Inferior parietal cortex (tissue), 1 donor: ENCODE measurements around the gene VIL1.

Source experiments
- DNase-seq: peaks from one replicate; pipeline ENCODE4 v3.0.0-alpha.2; 2016; ENCODE audit errors: extremely low spot score

Gene VIL1

GRCh38 chr2:218406209-218406948 lies 12.5 kb upstream of the VIL1 start:
- DNase-seq: peak; percentile 88

- DNase-seq: peak; percentile 58
Observed at GRCh38 chr2:218406949-218407618, 11.8 kb upstream of the VIL1 start.

GRCh38 chr2:218407717-218408116 lies 11.2 kb upstream of the VIL1 start:
- no peak for DNase-seq

- no peak for DNase-seq
Observed at GRCh38 chr2:218418321-218418716, 604 bp upstream of the VIL1 start.

- no peak for DNase-seq
Observed at GRCh38 chr2:218419630-218420216, 800 bp downstream of the VIL1 start.

- no peak for DNase-seq
Observed at GRCh38 chr2:218421027-218421426, 2.1 kb downstream of the VIL1 start.

- DNase-seq: no peak
Observed at GRCh38 chr2:218422403-218423086, 3.6 kb downstream of the VIL1 start.

- DNase-seq: no peak
Observed at GRCh38 chr2:218423584-218423983, 4.7 kb downstream of the VIL1 start.

GRCh38 chr2:218425531-218425930 lies 6.6 kb downstream of the VIL1 start:
- no peak for DNase-seq

GRCh38 chr2:218427741-218428140 lies 8.8 kb downstream of the VIL1 start:
- no peak for DNase-seq

GRCh38 chr2:218428846-218429558 lies 10.1 kb downstream of the VIL1 start:
- DNase-seq: no peak

GRCh38 chr2:218429911-218430692 lies 11.2 kb downstream of the VIL1 start:
- no peak for DNase-seq

- DNase-seq: no peak
Observed at GRCh38 chr2:218430721-218431120, 11.8 kb downstream of the VIL1 start.

GRCh38 chr2:218431878-218432277 lies 13.0 kb downstream of the VIL1 start:
- DNase-seq: no peak

- DNase-seq: no peak
Observed at GRCh38 chr2:218432676-218433365, 13.9 kb downstream of the VIL1 start.

GRCh38 chr2:218434456-218434855 lies 15.5 kb downstream of the VIL1 start:
- no peak for DNase-seq

- no peak for DNase-seq
Observed at GRCh38 chr2:218435003-218435982, 16.4 kb downstream of the VIL1 start.

GRCh38 chr2:218436992-218437391 lies 18.1 kb downstream of the VIL1 start:
- no peak for DNase-seq

GRCh38 chr2:218437969-218438368 lies 19.0 kb downstream of the VIL1 start:
- DNase-seq: no peak
